ENCODE data around the gene CACNA1C.

The CACNA1C gene

GRCh38 chr12:2013086-2013485, 39.7 kb upstream of the CACNA1C start:
- H3K4me3 ChIP-seq (ENCODE audit: low read length), result no peak overlapping the region
- DNase-seq (ENCODE audit: low read depth), result no peak
- no peak for TF ChIP-seq CTCF (IDR thresholded peaks at IDR 0.05; ENCODE audit: insufficient read depth, low read depth, low read length, missing control alignments)

- no peak for TF ChIP-seq CTCF (IDR thresholded peaks at IDR 0.05; ENCODE audit: insufficient read depth, low read depth, low read length, missing control alignments)
- no peak overlapping the region for H3K4me3 ChIP-seq (ENCODE audit: low read length)
- no peak for DNase-seq (ENCODE audit: low read depth)
Measured at GRCh38 chr12:2013527-2014223, 39.1 kb upstream of the CACNA1C start.

- no peak for DNase-seq (ENCODE audit: low read depth)
- no peak for TF ChIP-seq CTCF (IDR thresholded peaks at IDR 0.05; ENCODE audit: insufficient read depth, low read depth, low read length, missing control alignments)
- H3K4me3 ChIP-seq (ENCODE audit: low read length), result no peak overlapping the region
Measured at GRCh38 chr12:2014231-2014630, 38.6 kb upstream of the CACNA1C start.

- H3K4me3 ChIP-seq (ENCODE audit: low read length), result no peak overlapping the region
- no peak for TF ChIP-seq CTCF (IDR thresholded peaks at IDR 0.05; ENCODE audit: insufficient read depth, low read depth, low read length, missing control alignments)
- DNase-seq (ENCODE audit: low read depth), result no peak
Measured at GRCh38 chr12:2016862-2017545, 35.8 kb upstream of the CACNA1C start.

- DNase-seq (ENCODE audit: low read depth), result no peak
- no peak for TF ChIP-seq CTCF (IDR thresholded peaks at IDR 0.05; ENCODE audit: insufficient read depth, low read depth, low read length, missing control alignments)
- no peak overlapping the region for H3K4me3 ChIP-seq (ENCODE audit: low read length)
Measured at GRCh38 chr12:2017546-2018337, 35.0 kb upstream of the CACNA1C start.

GRCh38 chr12:2018391-2018790, 34.4 kb upstream of the CACNA1C start:
- no peak for DNase-seq (ENCODE audit: low read depth)
- TF ChIP-seq CTCF (IDR thresholded peaks at IDR 0.05; ENCODE audit: insufficient read depth, low read depth, low read length, missing control alignments), result no peak
- no peak overlapping the region for H3K4me3 ChIP-seq (ENCODE audit: low read length)

Data from epithelial cell of esophagus (primary cell).